Measurements from ENCODE around the gene FA2H. TPM values are rescaled to one million over a fixed set of nuclear protein-coding genes. Genes with fewer than 3 reads are reported as not detected.

The FA2H gene
- total and polyA plus RNA-seq, 2 of the 13 experiments (the other 11 are each of a cell fraction or from before 2014, with no cell fraction given): 0.20 TPM; not detected in 1

GRCh38 chr16:74774223-74775139 lies at the start of gene FA2H (continued):
- TF ChIP-seq BRF2 (CRISPR knock-in tag; IDR thresholded peaks at IDR 0.05): peak; percentile 60; the same call in 1 of the 2 replicates
- TF ChIP-seq SAFB2 (CRISPR knock-in tag; IDR thresholded peaks at IDR 0.05; ENCODE audit: borderline replicate concordance, low read depth): peak; percentile 54; the same call in 1 of the 2 replicates
- TF ChIP-seq CBX1 (IDR thresholded peaks at IDR 0.05; ENCODE audit: low read depth): peak; percentile 61
- peak; percentile 32 for TF ChIP-seq MEIS2 (CRISPR knock-in tag; IDR thresholded peaks at IDR 0.05)
- TF ChIP-seq SKI (IDR thresholded peaks at IDR 0.05; ENCODE audit: partially characterized antibody): peak; percentile 78
- 0 out of 2 replicates have a peak, but pooled peaks have one; percentile 49 for TF ChIP-seq HOMEZ (CRISPR knock-in tag; IDR thresholded peaks at IDR 0.05; ENCODE audit: low read depth)

GRCh38 chr16:74817851-74818250 lies 43.2 kb upstream of the FA2H start:
- no peaks in the 10 kb centered on the region for H3K79me2 ChIP-seq (ENCODE audit: insufficient read depth, low read length)
- no peak for DNase-seq (ENCODE audit: low spot score)
- no peak overlapping the region for H2AFZ ChIP-seq (ENCODE audit: low read length)
- H3K4me1 ChIP-seq (ENCODE audit: insufficient read depth, low read length): peaks cover 12% of the 10 kb centered on the region
- H3K4me3 ChIP-seq (replicated peaks in 1 of 3; ENCODE audit: insufficient read depth in 1 of 3, low read depth in 2 of 3, low read length in 3 of 3): no peak overlapping the region
- intact Hi-C loops (cut with micrococcal nuclease; ENCODE audit: unreplicated experiment) (no loop called here), in situ Hi-C loops (cut with HindIII; ENCODE audit: extremely low pct_ligation_motif_present, low pct_unique_long_range_greater_than_20kb) (loop anchor here (5.0 to 10.0 kb wide), 2 partner anchors 34 to 113 kb away; partner anchors contain the start of gene MLKL)
- no peak overlapping the region for H3K27ac ChIP-seq (ENCODE audit: extremely low read length, insufficient read depth, low read length)
- no peaks in the 10 kb centered on the region for H3K36me3 ChIP-seq (replicated peaks in 1 of 2; ENCODE audit: control insufficient read depth in 1 of 2, insufficient read depth in 2 of 2, low read length in 2 of 2)
- 30% methylated on average over 7 of the region's 7 CpGs for WGBS (ENCODE audit: low lambda C conversion rate)
- H3K9me3 ChIP-seq (ENCODE audit: low read length): no peaks in the 10 kb centered on the region
- peaks cover 6 to 32% of the 10 kb centered on the region in 2 experiments; a peak in 4 of 5 replicates for H3K27me3 ChIP-seq (ENCODE audit: control insufficient read depth in 1 of 2, insufficient read depth in 2 of 2, low read length in 2 of 2)
- H3K9ac ChIP-seq (ENCODE audit: insufficient read depth, low read depth, low read length): no peak overlapping the region
- H4K20me1 ChIP-seq (ENCODE audit: insufficient read depth, low read length): no peaks in the 10 kb centered on the region
- no peak overlapping the region for H3K4me2 ChIP-seq (ENCODE audit: low read depth, low read length)
- ChIA-PET POLR2A (no interaction called here), CTCF (ENCODE audit: low intra/inter-chr PET ratio, low total read pairs) (no interaction called here)
- FAIRE-seq: no peak
- ATAC-seq: no peak
- BruUV-seq (replicated peaks): no TSS peak
- TF ChIP-seq KLF15 (CRISPR knock-in tag; IDR thresholded peaks at IDR 0.05; ENCODE audit: borderline replicate concordance) (no peak), ETV6 (CRISPR knock-in tag; conservative IDR thresholded peaks at IDR 0.05) (no peak), GPN1 (CRISPR knock-in tag; IDR thresholded peaks at IDR 0.05; ENCODE audit: borderline replicate concordance) (no peak), IRF9 (CRISPR knock-in tag; IDR thresholded peaks at IDR 0.05; ENCODE audit: borderline replicate concordance) (no peak), MLLT10 (CRISPR knock-in tag; IDR thresholded peaks at IDR 0.05) (no peak), HNRNPUL1 (IDR thresholded peaks at IDR 0.05; ENCODE audit: low read depth, low read length) (no peak), AGO1 (IDR thresholded peaks at IDR 0.05; ENCODE audit: low read depth, low read length, poor library complexity, severe bottlenecking) (no peak), CBFB (CRISPR knock-in tag; IDR thresholded peaks at IDR 0.05) (no peak), MXD1 (CRISPR knock-in tag; IDR thresholded peaks at IDR 0.05) (no peak), ZNF839 (CRISPR knock-in tag; IDR thresholded peaks at IDR 0.05; ENCODE audit: borderline replicate concordance) (no peak)
